ENCODE measurements around the gene VIPR2. TPM values are rescaled to one million over a fixed set of nuclear protein-coding genes. Genes with fewer than 3 reads are reported as not detected.

VIPR2 gene
- total RNA-seq, 4 donors from 2014 or later = 0.32 to 0.34 (median 0.32) TPM; not detected in 1

DNA sequence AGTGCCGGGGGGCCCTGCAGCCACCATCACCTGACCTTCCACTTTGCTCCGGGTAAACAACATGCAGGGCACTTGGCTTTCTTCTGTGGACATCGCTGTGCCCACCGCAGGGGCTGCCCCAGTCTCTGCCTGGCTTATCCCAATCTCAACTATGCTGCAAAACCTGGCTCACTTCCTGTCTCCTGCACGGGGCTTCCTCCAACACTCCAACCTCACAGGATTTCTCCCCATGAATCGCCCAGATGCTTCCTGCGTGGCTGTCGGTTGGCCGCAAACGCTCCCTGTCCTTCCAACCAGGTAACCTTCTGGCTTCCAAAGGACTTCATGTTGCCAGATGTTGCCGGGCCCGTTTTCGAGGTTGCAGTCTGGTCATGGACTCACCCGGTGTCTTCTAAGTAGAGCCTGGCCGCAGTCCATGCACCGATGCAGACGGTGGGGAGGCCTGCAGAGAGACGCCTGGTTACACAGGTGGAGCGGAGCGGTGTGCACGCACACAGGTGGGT is 109.0 kb downstream of the VIPR2 start:
- intact Hi-C loops (cut with DNase I; ENCODE audit: low total_unique reads) = no loop called here
- peak in 1 of 2 donors; percentile 82 for DNase-seq (ENCODE audit: low spot score in 2 of 2)
- no peak overlapping the region for H3K4me3 ChIP-seq (ENCODE audit: low read depth, poor library complexity, severe bottlenecking)
- TF ChIP-seq, protein P1, sequence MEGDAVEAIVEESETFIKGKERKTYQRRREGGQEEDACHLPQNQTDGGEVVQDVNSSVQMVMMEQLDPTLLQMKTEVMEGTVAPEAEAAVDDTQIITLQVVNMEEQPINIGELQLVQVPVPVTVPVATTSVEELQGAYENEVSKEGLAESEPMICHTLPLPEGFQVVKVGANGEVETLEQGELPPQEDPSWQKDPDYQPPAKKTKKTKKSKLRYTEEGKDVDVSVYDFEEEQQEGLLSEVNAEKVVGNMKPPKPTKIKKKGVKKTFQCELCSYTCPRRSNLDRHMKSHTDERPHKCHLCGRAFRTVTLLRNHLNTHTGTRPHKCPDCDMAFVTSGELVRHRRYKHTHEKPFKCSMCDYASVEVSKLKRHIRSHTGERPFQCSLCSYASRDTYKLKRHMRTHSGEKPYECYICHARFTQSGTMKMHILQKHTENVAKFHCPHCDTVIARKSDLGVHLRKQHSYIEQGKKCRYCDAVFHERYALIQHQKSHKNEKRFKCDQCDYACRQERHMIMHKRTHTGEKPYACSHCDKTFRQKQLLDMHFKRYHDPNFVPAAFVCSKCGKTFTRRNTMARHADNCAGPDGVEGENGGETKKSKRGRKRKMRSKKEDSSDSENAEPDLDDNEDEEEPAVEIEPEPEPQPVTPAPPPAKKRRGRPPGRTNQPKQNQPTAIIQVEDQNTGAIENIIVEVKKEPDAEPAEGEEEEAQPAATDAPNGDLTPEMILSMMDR (IDR thresholded peaks at IDR 0.05) = no peak
- no peak for TF ChIP-seq POLR2A (IDR thresholded peaks at IDR 0.05)
- WGBS, 2 donors = 85 to 89% methylated on average over 21 of the region's 21 CpGs

DNA sequence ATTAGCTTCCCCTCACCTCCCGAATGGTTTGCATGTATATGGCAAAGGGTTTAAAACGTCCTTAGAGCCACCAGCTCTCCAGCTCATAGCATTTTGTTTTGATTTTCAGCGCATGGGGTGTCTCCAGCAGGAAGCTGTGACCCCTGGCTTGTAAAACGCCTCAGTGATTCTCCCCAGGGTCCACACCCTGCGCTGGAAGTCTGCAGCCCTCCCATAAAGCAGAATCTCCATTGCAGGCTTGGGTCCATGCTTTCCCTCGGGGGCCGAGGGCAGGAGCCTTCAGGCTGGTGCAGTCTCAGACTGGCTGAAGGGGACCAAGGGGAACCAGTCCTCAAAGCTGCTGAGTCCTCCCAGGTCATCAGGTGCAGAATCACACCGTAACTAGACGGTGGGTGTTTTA is 109.7 kb downstream of the VIPR2 start:
- no peak overlapping the region for H3K4me3 ChIP-seq (ENCODE audit: low read depth, poor library complexity, severe bottlenecking)
- WGBS, 2 donors = 88 to 92% methylated on average over 9 of the region's 9 CpGs
- DNase-seq (ENCODE audit: low spot score in 2 of 2) = peak in 1 of 2 donors; percentile 62
- TF ChIP-seq, protein P1 (IDR thresholded peaks at IDR 0.05) = no peak
- no peak for TF ChIP-seq POLR2A (IDR thresholded peaks at IDR 0.05)
- intact Hi-C loops (cut with DNase I; ENCODE audit: low total_unique reads) = no loop called here

DNA sequence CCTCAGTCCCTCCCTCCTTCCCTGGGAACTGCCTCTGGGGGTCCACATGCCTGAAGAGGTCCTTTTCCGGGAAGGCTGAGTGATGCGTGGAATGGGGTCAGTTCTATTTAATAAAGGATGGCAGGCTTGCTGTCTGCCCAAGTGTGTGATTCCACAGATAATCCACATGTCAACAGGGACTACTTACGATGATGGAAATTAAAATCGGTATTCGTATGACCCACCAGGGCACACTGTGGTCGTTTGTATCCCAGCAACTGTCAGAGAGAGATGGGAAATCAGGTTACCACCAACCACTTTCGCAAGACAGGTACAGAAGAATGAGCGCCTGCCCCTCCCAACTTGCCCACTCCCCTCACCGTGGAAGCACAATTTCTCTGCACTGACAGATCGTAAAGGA is 110.3 kb downstream of the VIPR2 start:
- 73 to 78% methylated on average over 10 of the region's 10 CpGs for WGBS, 2 donors
- DNase-seq (ENCODE audit: low spot score in 2 of 2) = peak in 1 of 2 donors; percentile 70
- intact Hi-C loops (cut with DNase I; ENCODE audit: low total_unique reads) = no loop called here
- H3K4me3 ChIP-seq (ENCODE audit: low read depth, poor library complexity, severe bottlenecking) = no peak overlapping the region
- TF ChIP-seq POLR2A (IDR thresholded peaks at IDR 0.05) = no peak

GRCh38 chr7:159033956-159034355 is 110.7 kb downstream of the VIPR2 start:
- H3K4me3 ChIP-seq (ENCODE audit: low read depth, poor library complexity, severe bottlenecking) = no peak overlapping the region
- TF ChIP-seq, protein P1 (IDR thresholded peaks at IDR 0.05) = no peak
- TF ChIP-seq POLR2A (IDR thresholded peaks at IDR 0.05) = no peak
- intact Hi-C loops (cut with DNase I; ENCODE audit: low total_unique reads) = no loop called here
- 73 to 84% methylated on average over 16 of the region's 16 CpGs for WGBS, 2 donors
- DNase-seq (ENCODE audit: low spot score in 2 of 2) = peak in 1 of 2 donors; percentile 62

DNA sequence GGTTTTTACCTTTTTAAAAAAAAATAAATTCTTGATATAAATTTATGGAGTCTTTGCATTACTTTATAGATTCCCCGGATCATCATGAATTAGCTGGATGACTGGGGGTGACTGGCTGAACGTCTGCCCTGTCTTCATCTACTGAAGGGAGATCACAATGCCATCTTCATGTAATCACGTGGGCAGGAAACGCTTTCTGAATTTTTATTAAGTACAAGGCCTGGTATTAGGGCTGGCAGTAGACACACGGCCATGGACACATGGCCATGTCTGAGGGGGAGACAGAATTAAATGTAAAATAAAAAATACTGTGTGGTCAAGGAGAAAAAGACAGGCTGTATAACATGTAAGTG is 111.2 kb downstream of the VIPR2 start:
- TF ChIP-seq, protein P1 (IDR thresholded peaks at IDR 0.05) = no peak
- no peak for TF ChIP-seq POLR2A (IDR thresholded peaks at IDR 0.05)
- H3K4me3 ChIP-seq (ENCODE audit: low read depth, poor library complexity, severe bottlenecking) = no peak overlapping the region
- DNase-seq (ENCODE audit: low spot score in 2 of 2) = peak in 1 of 2 donors; percentile 29
- 83 to 84% methylated on average over 5 of the region's 5 CpGs for WGBS, 2 donors
- intact Hi-C loops (cut with DNase I; ENCODE audit: low total_unique reads) = no loop called here

DNA sequence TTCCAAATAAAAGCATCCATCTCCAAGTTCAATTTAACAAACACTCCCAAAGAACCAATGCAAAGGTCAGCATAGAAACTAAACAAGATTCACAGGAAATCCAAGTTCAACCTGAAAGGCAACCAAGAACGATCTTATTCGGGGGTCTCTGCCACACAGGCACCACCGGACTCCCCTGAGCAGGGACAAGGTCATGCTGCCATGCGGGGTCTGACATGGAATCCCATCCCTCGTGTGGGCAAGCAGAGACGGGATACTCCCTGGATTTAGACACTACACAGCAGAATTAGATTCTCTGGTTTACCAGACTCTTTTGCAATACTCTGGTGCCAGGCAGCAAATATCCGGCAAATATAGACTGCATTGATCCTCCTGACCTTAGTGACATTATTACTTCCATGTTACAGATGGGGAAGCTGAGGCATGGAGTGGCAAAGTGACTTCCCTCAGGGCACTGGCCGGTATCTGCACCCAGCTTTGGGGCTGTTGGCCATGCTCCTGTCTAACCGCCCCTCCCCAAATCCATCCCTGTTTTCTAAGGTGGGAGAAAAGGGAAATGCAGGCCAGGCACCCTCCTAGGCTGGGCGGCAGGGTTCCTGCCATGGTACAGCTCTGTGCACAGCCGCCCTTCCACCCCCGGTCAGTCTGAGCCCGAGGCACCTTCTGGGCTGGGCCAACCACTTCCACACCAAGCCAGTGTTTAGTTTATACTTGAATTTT is 111.8 kb downstream of the VIPR2 start:
- WGBS, 2 donors = 83 to 89% methylated on average over 13 of the region's 13 CpGs
- TF ChIP-seq, protein P1 (IDR thresholded peaks at IDR 0.05) = no peak
- TF ChIP-seq POLR2A (IDR thresholded peaks at IDR 0.05) = no peak
- intact Hi-C loops (cut with DNase I; ENCODE audit: low total_unique reads) = no loop called here
- no peak overlapping the region for H3K4me3 ChIP-seq (ENCODE audit: low read depth, poor library complexity, severe bottlenecking)
- DNase-seq (ENCODE audit: low spot score in 2 of 2) = peak in 1 of 2 donors; percentile 73
